Coronary artery (tissue), 2 donors: ENCODE results near the gene IQCH.

Experiments
- DNase-seq: peaks from one replicate; pipeline ENCODE4 v3.0.0-alpha.2; 2017; ENCODE audit warnings: low spot score
- H3K27ac ChIP-seq, 2 donors: fragments of 200-600 bp; sonication (generic); one replicate each; pipeline ENCODE4 v1.5.1; 2016 to 2019
- H3K4me3 ChIP-seq: fragments of 200-600 bp; sonication (generic); 2 replicates; pipeline ENCODE4 v1.5.1; 2016; ENCODE audit warnings: mild to moderate bottlenecking, moderate library complexity
- CTCF ChIP-seq: fragments of 200-600 bp; sonication (generic); IDR thresholded peaks from one replicate; pipeline ENCODE4 v1.5.1; 2019; ENCODE audit warnings: antibody characterized with exemption

IQCH gene

DNA sequence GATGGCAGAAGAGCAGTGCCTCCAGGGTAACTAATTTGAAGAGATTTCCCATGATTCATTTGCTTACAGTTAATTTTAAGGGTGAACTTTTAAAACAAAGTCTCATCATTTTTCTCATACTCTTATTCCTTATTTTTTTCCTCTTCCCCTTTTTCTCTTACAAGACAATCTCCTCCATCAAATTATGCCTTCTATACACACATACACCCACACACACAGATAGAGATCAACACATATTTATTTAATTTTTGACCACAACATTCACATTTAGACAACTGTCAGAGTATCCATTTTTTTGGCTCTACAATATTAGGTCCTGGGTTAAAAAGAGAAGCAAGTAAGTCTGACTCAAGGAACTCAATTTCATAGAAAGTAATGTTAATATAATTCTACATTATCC is 37.7 kb upstream of the IQCH start:
- no peak for DNase-seq
- no peak overlapping the region for H3K27ac ChIP-seq
- TF ChIP-seq CTCF: no peak
- no peak overlapping the region for H3K4me3 ChIP-seq

DNA sequence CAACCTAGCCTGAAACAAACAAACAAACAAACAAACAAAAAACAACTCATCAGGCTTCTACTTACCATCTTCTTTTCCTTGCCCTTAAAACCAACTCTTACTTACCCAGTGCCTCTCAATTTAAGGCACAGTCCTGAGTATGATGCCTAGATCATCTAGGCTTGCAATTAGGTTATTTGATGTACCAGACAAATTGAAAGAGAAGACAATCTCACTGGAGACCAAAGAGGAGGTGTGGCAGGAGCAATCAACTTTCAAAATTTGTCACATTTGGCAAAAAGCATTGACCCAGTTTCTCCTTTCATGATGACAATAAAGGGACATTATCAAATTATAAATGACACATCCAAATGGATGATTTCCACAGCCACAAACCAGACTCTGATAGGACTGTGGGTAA is 36.2 kb upstream of the IQCH start:
- no peak for DNase-seq
- Histone ChIP-seq H3K4me3 (no peak overlapping the region), H3K27ac (no peak overlapping the region)
- no peak for TF ChIP-seq CTCF

DNA sequence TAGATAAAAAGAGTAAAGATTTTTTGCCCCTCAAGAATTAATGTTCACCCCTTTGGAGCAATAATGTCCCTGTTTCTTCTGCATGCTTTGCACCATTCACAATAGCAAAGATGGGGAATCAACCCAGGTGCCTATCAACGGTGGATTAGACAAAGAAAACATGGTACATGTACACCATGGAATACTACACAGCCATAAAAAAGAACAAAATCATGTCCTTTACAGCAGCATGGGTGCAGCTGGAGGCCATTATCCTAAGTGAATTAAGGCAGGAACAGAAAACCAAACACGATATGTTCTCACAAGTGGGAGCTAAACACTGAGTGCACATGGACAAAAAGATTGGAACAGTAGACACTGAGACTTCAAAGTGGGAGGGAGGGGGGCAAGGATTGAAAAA is 35.3 kb upstream of the IQCH start:
- no peak overlapping the region for H3K27ac ChIP-seq
- no peak overlapping the region for H3K4me3 ChIP-seq
- no peak for TF ChIP-seq CTCF
- DNase-seq: no peak

DNA sequence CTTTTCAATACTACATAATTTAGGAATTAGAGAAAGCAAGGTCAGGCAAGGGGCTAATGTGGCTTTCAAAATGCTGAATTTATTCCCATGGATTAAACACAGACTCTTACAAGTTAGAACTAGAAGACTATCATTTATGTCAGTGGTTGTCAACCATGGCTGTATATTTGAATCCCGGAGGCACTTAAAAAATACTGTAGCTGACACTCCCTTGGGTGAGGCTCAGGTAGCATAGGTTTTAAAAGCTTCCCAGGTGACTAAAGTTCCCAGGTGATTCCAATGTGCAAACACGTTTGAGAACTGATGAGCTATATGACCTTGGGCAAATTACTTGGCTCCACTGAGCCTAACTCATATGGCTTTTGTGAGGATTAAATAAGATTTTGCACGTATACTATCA is 29.7 kb upstream of the IQCH start:
- Histone ChIP-seq H3K27ac (no peak overlapping the region), H3K4me3 (no peak overlapping the region)
- DNase-seq: no peak
- TF ChIP-seq CTCF: no peak

DNA sequence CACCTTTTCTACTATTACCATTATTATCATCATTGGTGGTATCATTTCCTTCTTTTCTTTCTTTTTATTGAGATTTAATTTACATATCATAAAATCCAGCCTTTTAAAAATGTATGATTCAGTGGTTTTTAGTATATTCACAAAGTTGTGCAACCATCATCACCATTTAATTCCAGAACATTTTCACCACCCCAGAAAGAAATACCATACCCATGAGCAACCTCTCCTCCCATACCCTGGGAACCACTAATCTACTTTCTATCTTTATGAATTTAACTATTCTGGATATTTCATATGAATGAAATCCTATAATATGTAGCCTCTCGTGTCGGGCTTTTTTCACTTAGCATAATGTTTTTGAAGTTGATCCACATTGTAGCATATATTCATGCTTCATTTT is 29.2 kb upstream of the IQCH start:
- Histone ChIP-seq H3K27ac (no peak overlapping the region), H3K4me3 (no peak overlapping the region)
- no peak for TF ChIP-seq CTCF
- DNase-seq: no peak

- TF ChIP-seq CTCF: no peak
- Histone ChIP-seq H3K27ac (no peak overlapping the region), H3K4me3 (no peak overlapping the region)
- no peak for DNase-seq
Observed at GRCh38 chr15:67227431-67227830, 27.2 kb upstream of the IQCH start.

DNA sequence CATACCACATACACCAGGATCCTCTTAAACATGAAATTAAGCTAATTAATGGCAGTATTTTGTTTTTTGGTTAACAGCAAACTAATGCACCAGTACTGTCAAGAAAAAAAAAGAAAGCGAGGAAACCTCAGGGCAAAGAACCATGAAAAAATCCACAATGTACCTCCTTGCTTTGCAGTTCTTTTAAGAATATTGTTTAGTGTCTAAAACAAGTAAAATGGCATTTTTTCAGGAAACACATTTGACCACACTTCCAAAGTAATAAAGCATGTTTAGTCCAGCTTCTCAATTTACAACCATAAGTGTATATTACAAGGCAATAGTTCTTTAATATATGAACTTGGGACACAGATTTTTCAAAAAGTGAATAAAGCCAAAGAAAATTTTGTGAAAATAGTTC is 26.7 kb upstream of the IQCH start:
- TF ChIP-seq CTCF: no peak
- no peak for DNase-seq
- Histone ChIP-seq H3K4me3 (no peak overlapping the region), H3K27ac (no peak overlapping the region)
